HFF-Myc (cell line): ENCODE measurements around the gene SHROOM2.

Source experiments
- DNase-seq: peaks from one replicate; pipeline ENCODE4 v3.0.0-alpha.2; 2011; ENCODE audit warnings: low read depth; ENCODE audit errors: extremely low read depth
- H3K4me3 ChIP-seq: replicated peaks from 2 replicates; pipeline ENCODE4 v1.5.1; 2011; ENCODE audit warnings: low read depth, mild to moderate bottlenecking, control low read depth, low read length
- CTCF ChIP-seq: IDR thresholded peaks from 2 replicates; pipeline ENCODE4 v1.5.1; 2012; ENCODE audit warnings: mild to moderate bottlenecking, low read depth, low read length, control low read depth; ENCODE audit errors: missing control alignments

The SHROOM2 gene

GRCh38 chrX:9816084-9816700, 30.0 kb downstream of the SHROOM2 start:
- no peak for TF ChIP-seq CTCF
- DNase-seq: no peak
- H3K4me3 ChIP-seq: no peak overlapping the region

- H3K4me3 ChIP-seq: no peak overlapping the region
- no peak for TF ChIP-seq CTCF
- no peak for DNase-seq
Measured at GRCh38 chrX:9821572-9821971, 35.3 kb downstream of the SHROOM2 start.

GRCh38 chrX:9824554-9824953, 38.3 kb downstream of the SHROOM2 start:
- no peak overlapping the region for H3K4me3 ChIP-seq
- TF ChIP-seq CTCF: no peak
- no peak for DNase-seq

- no peak overlapping the region for H3K4me3 ChIP-seq
- no peak for DNase-seq
- no peak for TF ChIP-seq CTCF
Measured at GRCh38 chrX:9825129-9825790, 39.0 kb downstream of the SHROOM2 start.

- H3K4me3 ChIP-seq: no peak overlapping the region
- no peak for TF ChIP-seq CTCF
- DNase-seq: no peak
Measured at GRCh38 chrX:9825966-9826365, 39.7 kb downstream of the SHROOM2 start.

- no peak for TF ChIP-seq CTCF
- DNase-seq: no peak
- H3K4me3 ChIP-seq: no peak overlapping the region
Measured at GRCh38 chrX:9829308-9830267, 43.4 kb downstream of the SHROOM2 start.
